Stimulated activated CD8-positive, alpha-beta memory T cell treated with anti-CD3 and anti-CD28 coated beads, Interleukin-7, amount 100 ng/mL, for 4 hours (primary cell): ENCODE results near the gene MGLL.

Experiments
- DNase-seq, 2 donors: peaks; one replicate each; pipeline ENCODE4 v3.0.0-alpha.2; 2020; ENCODE audit warnings: low read depth in 2 of 2

MGLL gene

DNA sequence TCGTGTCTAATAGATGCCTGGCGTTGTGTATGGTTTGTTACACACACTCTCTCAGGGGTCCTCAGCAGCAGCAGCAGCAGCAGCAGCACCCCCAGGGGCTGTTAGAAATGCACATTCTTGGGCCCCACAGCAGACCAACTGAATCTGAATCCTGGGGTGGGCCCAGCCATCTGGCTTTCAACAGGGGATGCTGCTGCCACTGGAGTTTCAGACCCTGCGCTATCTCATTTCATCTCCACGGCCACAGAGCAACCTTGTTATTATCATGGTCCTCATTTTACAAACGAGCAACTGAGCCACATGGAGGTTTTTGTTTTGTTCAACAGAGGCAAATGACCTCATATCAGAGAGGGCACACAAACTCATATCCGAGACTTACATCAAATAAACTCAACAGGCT lies 47.7 kb downstream of the MGLL start:
- DNase-seq, result no peak

DNA sequence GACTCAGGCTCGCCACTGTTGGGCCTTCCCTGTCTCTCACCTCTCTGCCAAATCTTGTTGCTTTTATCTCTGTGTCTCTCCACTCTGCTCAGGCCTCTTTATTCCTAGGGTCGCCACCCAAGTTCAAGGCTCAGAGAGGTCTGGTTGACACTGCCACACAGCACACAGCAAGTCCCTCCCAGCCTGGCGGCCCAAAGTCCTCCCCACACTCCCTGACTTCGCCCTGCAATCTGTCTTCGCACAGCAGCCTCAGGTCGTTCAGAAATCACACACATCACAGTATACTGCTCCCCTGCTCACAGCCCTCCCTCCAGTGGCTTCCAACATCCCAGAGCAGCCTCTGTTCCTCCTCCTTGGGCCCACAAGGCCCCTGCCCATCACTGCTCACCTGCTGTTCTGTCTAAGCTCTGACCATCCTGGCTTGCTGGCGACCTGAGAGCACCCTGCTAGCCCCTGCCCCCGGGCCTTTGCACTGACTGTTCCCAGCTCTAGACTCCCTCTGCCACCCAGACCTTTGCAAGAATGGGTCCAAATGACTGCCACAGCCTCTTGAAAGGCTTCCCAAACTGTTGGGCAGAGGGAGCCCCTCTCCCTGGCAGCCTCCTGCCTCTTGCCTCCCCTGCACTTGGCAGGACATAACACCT lies 48.4 kb downstream of the MGLL start:
- DNase-seq, result no peak

DNA sequence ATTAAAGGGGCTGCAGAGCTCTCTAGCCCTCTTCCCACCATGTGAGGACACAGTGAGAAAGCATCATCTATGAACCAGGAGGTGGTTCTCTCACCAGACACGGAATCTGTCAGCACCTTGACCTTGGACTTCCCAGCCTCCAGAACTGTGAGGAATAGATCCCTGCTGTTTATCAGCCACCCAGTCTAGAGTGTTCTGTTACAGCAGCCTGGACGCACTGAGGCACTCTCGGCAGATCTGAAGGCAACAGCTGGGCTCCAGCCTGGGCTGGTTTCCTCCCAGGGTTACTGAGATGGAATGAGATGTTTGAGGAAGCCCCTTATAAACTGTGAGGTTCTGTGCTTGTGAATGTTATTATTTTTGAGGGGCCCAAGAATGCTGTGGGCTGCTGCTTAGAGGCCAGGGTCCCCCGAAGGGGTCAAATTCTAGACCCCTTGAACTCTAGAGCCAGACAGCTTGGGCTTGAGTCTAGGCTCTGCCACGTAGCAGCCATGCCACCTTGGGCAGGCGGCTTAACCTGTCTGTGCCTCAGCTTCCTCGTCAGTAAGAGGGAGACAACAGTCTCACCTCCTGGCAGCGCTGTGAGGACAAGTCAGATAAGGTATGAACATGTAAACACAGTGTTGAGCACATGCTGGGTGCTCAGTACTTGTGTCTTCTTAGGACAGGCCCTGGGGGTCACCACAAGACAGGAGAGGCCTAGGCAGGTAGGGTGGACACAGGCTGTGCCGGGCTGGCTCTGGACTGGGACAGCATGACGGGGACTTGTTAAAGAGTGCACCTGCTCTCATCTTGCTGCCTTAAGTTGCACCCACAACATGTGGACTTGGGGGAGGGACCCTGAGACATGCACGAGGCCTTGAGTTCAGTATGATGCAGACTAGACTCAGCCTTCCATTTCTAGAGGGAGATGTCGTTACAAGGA lies 49.2 kb downstream of the MGLL start:
- DNase-seq, result no peak

- DNase-seq, result no peak
Observed at GRCh38 chr3:127772273-127772672, 50.0 kb downstream of the MGLL start.

- no peak for DNase-seq
Observed at GRCh38 chr3:127771746-127772145, 50.6 kb downstream of the MGLL start.

DNA sequence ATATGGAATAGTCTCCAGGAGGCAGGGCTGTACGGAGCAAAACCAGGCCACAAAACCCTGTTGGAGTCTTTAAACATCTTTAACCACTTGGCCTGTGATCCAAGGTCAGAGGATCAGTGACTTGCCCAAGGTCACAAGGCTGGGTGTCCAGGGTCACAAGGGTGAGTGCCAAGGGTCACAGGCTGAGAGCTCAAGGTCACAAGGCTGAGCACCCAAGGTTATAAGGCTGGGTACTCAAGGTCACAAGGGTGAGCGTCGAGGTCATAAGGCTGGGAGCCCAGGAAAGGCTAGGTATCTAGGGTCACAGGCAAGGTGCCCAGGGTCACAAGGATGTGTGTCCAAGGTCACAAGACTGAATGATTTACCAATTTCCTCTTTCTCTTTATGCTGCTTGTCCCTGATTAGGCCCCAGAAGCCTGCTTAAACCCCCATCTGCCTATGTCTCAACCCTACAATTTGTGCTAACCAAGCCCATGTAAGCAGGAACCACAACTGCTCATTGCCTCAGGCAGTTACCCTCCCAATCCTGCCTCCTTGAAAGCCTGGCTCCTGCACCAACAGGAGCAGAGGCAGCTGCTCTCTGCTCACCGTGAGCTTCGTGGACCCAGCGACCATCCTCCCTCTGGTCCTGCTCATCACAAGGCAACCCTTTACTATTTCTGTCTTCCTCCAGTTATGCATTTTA lies 51.5 kb downstream of the MGLL start:
- no peak for DNase-seq

DNA sequence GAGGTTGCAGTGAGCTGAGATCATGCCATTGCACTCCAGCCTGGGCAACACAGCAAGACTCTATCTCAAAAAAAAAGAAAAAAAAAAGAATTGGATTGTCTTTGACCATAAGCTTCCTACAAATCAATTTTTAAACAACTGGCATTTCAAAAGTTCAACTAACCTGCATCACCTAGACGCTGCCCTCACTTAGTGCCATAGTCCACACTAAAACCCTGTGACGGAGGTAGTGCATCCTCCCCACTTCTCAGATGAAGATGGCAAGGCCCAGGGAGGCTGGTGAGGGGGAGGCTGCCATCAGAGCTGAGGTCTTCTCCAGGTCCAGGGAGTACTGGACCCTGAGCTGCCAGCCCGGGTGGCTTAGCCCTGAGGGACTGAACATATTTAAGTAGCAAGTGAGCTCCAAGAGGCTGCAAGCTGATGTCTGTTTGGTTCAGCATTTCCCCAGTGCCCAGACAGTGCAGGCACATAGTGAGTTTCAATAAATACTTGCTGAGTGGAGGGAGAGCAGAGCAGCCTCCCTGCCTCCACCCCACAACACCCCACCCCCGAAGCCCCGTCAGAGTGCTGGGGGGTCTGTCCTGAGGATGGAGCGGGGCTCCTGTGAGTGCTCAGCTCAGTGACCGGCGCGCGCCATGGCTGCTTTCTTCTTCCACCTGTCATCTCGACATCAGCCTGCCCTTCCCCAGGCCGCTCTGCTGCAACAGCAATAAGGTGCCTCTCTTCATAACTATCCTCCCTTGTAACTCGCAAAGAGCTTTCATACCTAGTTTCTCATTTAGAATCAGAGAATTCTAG lies 52.8 kb downstream of the MGLL start:
- DNase-seq, result no peak

DNA sequence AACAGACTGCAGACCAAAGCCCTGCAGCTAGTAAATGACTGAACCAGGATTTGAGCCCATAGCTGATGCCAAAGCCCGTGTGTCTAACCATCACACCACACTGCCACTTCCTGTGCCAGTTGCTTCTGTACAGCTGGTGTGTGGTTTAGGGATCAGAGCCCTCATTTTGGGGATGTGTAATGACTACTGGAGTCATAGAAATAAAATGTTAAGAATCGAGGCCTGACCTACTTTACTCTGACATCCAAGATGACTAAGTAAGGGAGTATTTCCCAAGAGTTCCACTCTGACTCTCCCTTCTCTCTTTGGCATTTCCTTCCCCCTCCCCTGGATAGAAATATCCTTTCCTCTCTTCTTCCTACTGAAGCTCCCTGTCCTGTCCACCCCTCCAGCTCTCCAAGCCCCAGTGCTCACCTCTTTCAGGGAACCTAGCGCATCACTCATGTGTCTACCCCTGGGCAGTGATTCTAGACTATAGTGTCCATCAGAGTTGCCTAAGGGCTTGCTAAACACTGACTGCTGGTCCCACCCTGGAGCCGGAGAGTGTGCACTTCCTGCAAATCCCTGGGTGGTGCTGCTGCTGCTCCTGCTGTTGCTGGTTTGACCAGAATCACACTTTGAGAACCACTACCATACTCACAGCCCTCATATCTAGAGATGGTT lies 53.8 kb downstream of the MGLL start:
- DNase-seq, result no peak

GRCh38 chr3:127767126-127767525 lies 55.2 kb downstream of the MGLL start:
- DNase-seq, result no peak

GRCh38 chr3:127765735-127766134 lies 56.6 kb downstream of the MGLL start:
- no peak for DNase-seq

GRCh38 chr3:127764841-127765362 lies 57.4 kb downstream of the MGLL start:
- DNase-seq, result no peak

GRCh38 chr3:127764301-127764700 lies 58.0 kb downstream of the MGLL start:
- no peak for DNase-seq

- DNase-seq, result no peak
Observed at GRCh38 chr3:127763816-127764215, 58.5 kb downstream of the MGLL start.

DNA sequence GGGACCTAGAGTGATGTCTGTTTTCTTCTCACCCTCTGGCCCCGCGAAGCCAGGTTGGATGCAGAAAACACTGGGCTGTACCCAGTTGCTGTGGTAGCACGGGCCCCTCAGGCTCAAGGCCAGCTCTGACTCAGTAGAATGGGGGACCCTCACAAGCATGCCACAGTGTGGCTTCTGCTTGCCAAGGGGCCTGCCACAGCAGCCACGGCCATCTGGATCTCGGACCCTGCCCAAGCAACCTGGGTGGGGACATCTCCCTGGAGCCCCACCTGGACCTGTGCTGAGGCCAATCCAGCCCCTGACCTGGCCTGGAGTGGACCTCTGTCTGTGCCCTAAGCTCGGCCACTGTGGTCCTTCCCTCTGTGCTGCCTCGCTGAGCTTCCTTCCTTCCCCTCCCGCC lies 59.0 kb downstream of the MGLL start:
- DNase-seq, result no peak

DNA sequence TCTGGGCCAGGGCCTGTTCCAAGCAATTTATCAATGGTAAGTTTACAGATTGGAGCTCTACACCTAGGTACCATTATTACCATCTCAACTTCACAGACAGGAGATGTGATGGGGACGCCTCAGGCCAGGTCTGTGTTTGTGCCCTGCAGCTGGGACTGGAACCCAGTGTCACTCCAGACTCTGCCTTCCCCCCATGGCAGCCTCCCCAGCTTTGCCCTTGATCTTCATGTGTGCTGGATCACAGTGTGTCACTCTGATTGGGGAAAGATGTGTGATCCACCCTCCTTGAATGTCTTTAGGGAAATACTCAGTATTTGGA lies 59.6 kb downstream of the MGLL start:
- DNase-seq, result no peak

DNA sequence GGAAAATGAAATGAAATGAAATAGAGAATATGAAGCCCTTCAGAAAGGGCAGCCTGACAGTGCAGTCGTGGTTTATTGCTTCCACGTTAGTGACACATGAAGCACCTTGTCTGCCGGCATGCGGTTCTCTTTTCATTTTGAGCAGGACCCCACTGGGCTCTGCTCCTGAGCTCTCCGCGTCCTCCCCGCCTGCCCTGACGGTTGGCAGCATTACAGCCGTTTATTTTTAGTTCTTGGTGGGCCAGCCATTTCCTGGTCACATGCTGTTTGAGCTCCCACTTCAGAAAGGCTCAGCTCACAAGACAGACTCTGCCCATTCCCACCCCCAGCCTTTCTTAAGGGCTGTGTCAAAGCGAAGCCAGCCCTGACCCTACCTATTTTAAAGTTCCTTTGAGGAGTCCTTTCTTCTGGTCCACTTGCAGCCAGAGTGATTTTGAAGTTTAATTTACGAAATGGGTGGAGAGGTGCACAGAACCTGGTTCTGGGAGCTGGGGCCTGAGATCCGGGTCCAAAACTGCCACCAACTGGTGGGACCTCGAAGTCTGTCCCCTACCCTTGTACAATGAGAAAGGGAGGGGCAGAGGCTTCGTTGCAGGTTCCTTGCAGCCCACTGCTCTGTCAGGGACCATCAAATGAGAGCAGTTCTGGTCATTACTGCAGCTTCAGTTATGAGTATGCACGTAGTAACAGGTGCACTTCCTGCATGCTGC lies 60.1 kb downstream of the MGLL start:
- no peak for DNase-seq

DNA sequence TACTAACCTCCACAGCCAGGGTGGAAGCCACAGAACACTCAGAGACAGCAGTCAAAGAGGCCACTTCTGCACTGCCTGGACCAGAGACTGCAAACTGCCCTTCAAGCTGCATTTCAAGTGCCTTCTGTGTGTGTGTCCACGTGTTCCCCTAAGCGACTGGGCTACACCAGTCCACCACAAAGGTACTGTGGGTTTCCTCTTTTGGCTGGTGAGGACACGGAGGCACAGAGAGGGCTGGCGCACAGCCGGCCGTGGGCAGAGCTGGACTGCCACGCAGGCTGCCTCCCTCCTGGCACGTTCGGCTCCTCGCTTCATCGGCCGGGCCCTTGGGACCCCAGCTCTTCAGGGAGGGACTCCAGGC lies 60.9 kb downstream of the MGLL start:
- DNase-seq, result no peak

DNA sequence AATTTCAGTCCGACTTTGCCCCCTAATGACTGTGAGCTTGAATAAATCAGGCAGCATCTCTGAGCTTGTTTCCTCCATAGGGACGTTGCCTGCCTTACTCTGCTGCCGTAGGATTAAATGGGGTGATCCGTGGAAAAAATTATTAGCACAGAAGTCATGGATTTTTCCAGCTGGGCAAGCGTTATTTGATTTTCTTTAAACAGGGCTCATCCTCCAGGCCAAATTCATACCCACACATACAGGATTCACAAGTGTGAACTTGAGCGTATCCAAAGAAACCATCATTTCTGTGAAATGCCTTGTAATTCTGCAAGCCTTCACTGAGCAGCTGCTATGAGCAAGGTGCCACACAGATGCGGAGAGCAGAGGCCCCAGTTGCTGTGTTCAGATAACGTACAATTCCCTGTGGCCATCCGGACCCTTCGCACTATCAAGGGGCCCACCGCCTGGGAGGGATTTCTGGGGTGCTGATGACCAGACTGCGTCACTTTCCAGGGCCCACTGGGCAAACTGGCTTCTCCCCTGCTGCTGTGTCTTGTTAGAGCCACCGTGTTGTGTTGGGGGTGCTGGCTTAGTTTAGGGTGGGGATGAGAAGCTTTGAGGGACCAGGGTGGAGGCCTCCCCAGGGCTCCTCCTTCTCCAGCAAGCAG lies 61.4 kb downstream of the MGLL start:
- DNase-seq, result no peak

- DNase-seq, result no peak
Observed at GRCh38 chr3:127760361-127760760, 62.0 kb downstream of the MGLL start.

DNA sequence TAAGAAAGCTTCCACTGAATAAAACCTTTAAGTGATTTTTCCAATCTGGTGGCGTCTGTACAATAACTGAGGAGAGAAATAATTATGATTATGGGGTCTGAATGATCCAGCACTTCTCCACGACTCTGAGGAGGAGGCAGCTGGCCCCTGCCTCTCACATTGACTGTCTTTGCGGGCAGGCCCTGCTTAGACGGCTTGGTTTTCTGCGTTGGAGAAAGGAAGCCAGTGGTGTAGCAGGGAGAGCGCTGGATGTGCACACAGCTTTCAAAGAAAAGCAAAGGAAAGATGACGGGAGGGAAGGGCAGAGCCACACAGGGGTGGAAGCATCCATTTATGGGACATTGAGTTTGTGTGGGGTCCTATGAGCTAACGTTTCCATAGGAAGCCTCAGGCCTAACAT lies 62.5 kb downstream of the MGLL start:
- DNase-seq, result no peak
